CD4-positive, CD25-positive, alpha-beta regulatory T cell (primary cell): Measurements from ENCODE around the gene CRY2. TPM values are rescaled to one million over a fixed set of nuclear protein-coding genes. Genes with fewer than 3 reads are reported as not detected.
"Not testable (repeated sequence)": the region's sequence is repeated elsewhere in the genome, so short reads cannot be mapped to it uniquely, and the experiment has no call there.

Experiments used
- ATAC-seq, 2 donors: fragments of 150-1000 bp; cut with Tn5 transposase; one replicate each; pipeline ENCODE4 v1.10.0; 2021; ENCODE audit warnings: low read depth in 2 of 2, moderate number of reproducible peaks in 2 of 2, moderate library complexity in 1 of 2
- DNase-seq, 3 donors: peaks; one replicate each; pipeline versions ENCODE4 v3.0.0 to v3.0.0-alpha.2; 2012 to 2022; ENCODE audit warnings: mixed read lengths in 1 of 3
- H3K27ac ChIP-seq: one replicate; pipeline ENCODE4 v1.7.0; 2013; ENCODE audit warnings: mild to moderate bottlenecking, low read length; ENCODE audit not compliant: insufficient read depth, poor library complexity, severe bottlenecking
- H3K27me3 ChIP-seq: one replicate; pipeline ENCODE4 v1.7.0; 2013; ENCODE audit warnings: low read length; ENCODE audit not compliant: control insufficient read depth, insufficient read depth
- H3K36me3 ChIP-seq: one replicate; pipeline ENCODE4 v1.7.0; 2013; ENCODE audit warnings: mild to moderate bottlenecking, low read length, moderate library complexity; ENCODE audit not compliant: control insufficient read depth, insufficient read depth
- H3K4me1 ChIP-seq: 2 replicates; pipeline ENCODE4 v1.7.0; 2013; ENCODE audit warnings: mild to moderate bottlenecking, low read length; ENCODE audit not compliant: insufficient read depth, control insufficient read depth, poor library complexity, severe bottlenecking
- H3K4me3 ChIP-seq: one replicate; pipeline ENCODE4 v1.7.0; 2013; ENCODE audit warnings: low read depth, mild to moderate bottlenecking, low read length, moderate library complexity
- H3K9me3 ChIP-seq, 2 experiments: 1 replicate in 1 of 2; 2 replicates in 1 of 2; pipeline ENCODE4 v1.7.0; 2013; ENCODE audit warnings: low read length in 2 of 2, mild to moderate bottlenecking in 1 of 2, moderate library complexity in 1 of 2; ENCODE audit not compliant: control insufficient read depth in 2 of 2
- H3K27ac Mint-ChIP-seq, 3 donors: one replicate each; pipeline ENCODE4 v1.8.0; 2020 to 2022; ENCODE audit warnings: mild to moderate bottlenecking in 3 of 3, mixed read lengths in 3 of 3, moderate library complexity in 2 of 3
- H3K27me3 Mint-ChIP-seq: one replicate; pipeline ENCODE4 v1.8.0; 2022; ENCODE audit warnings: mild to moderate bottlenecking, mixed read lengths
- H3K36me3 Mint-ChIP-seq: one replicate; pipeline ENCODE4 v1.8.0; 2020; ENCODE audit warnings: mixed read lengths
- H3K4me1 Mint-ChIP-seq, 4 donors: one replicate each; pipeline ENCODE4 v1.8.0; 2020 to 2022; ENCODE audit warnings: mixed read lengths in 4 of 4, mild to moderate bottlenecking in 1 of 4
- H3K4me3 Mint-ChIP-seq, 4 donors: one replicate each; pipeline ENCODE4 v1.8.0; 2020 to 2022; ENCODE audit warnings: mild to moderate bottlenecking in 4 of 4, mixed read lengths in 4 of 4, moderate library complexity in 3 of 4
- H3K9me3 Mint-ChIP-seq, 7 donors: one replicate each; pipeline ENCODE4 v1.8.0; 2020 to 2022; ENCODE audit warnings: mixed read lengths in 7 of 7, mild to moderate bottlenecking in 3 of 7, moderate library complexity in 2 of 7
- polyA plus RNA-seq, 4 donors: library from polyadenylated mRNA; unstranded; fragments of 300-500 nt; fragmentation: Illumina TruSeq; gene quantifications; one replicate each; pipeline ENCODE4 v1.2.3, GENCODE V29; 2021
- total RNA-seq: library from RNA; stranded (reverse); gene quantifications from one replicate; pipeline ENCODE4 v1.2.3, GENCODE V29; 2022

The CRY2 gene
- total and polyA plus RNA-seq, 5 donors from 2014 or later, result 23.4 to 183 (median 27.8) TPM

GRCh38 chr11:45808427-45808826, 38.8 kb upstream of the CRY2 start:
- not testable (repeated sequence) for H3K4me3 ChIP-seq, ATAC-seq, H3K27me3 Mint-ChIP-seq, H3K27ac Mint-ChIP-seq, H3K27me3 ChIP-seq, H3K27ac ChIP-seq, DNase-seq, H3K9me3 Mint-ChIP-seq, H3K9me3 ChIP-seq
- Mint-ChIP-seq H3K4me3 (peak overlapping the region in 2 of 4 donors; percentile 27 to 99), H3K4me1 (peaks cover 10 to 54% (median 36%) of the 10 kb centered on the region in 4 donors), H3K36me3 (peaks cover 12% of the 10 kb centered on the region)
- H3K4me1 ChIP-seq, result peaks cover 46% of the 10 kb centered on the region
- H3K36me3 ChIP-seq, result peaks cover 20% of the 10 kb centered on the region

GRCh38 chr11:45809456-45810395, 37.5 kb upstream of the CRY2 start:
- DNase-seq, result no peak
- H3K4me3 ChIP-seq, result no peak overlapping the region
- H3K27me3 ChIP-seq, result no peaks in the 10 kb centered on the region
- H3K27ac ChIP-seq, result no peak overlapping the region
- no peak for ATAC-seq
- H3K36me3 ChIP-seq, result peaks cover 20% of the 10 kb centered on the region
- Mint-ChIP-seq H3K9me3 (no peaks in the 10 kb centered on the region), H3K4me3 (peak overlapping the region in 3 of 4 donors; percentile 59 to 99 (median 74)), H3K4me1 (peaks cover 10 to 51% (median 35%) of the 10 kb centered on the region in 4 donors), H3K27ac (peak overlapping the region; percentile 39 to 77 (median 56)), H3K27me3 (no peaks in the 10 kb centered on the region), H3K36me3 (peaks cover 12% of the 10 kb centered on the region)
- no peaks in the 10 kb centered on the region for H3K9me3 ChIP-seq
- H3K4me1 ChIP-seq, result peaks cover 35% of the 10 kb centered on the region

GRCh38 chr11:45810431-45811108, 36.7 kb upstream of the CRY2 start:
- Mint-ChIP-seq H3K9me3 (no peaks in the 10 kb centered on the region), H3K27me3 (no peaks in the 10 kb centered on the region), H3K4me3 (no peak overlapping the region), H3K4me1 (peaks cover 10 to 50% (median 34%) of the 10 kb centered on the region in 4 donors), H3K36me3 (peaks cover 12% of the 10 kb centered on the region), H3K27ac (peak overlapping the region; percentile 39 to 77 (median 56))
- Histone ChIP-seq H3K9me3 (no peaks in the 10 kb centered on the region), H3K36me3 (peaks cover 20% of the 10 kb centered on the region), H3K27me3 (no peaks in the 10 kb centered on the region), H3K4me1 (peaks cover 31% of the 10 kb centered on the region), H3K27ac (no peak overlapping the region), H3K4me3 (no peak overlapping the region)
- ATAC-seq, result no peak
- no peak for DNase-seq

GRCh38 chr11:45811109-45811435, 36.2 kb upstream of the CRY2 start:
- Mint-ChIP-seq H3K4me1 (peaks cover 10 to 45% (median 32%) of the 10 kb centered on the region in 4 donors), H3K27me3 (no peaks in the 10 kb centered on the region), H3K9me3 (no peaks in the 10 kb centered on the region), H3K36me3 (peaks cover 12% of the 10 kb centered on the region), H3K4me3 (no peak overlapping the region), H3K27ac (no peak overlapping the region)
- H3K27ac ChIP-seq, result no peak overlapping the region
- no peak for DNase-seq
- H3K4me3 ChIP-seq, result no peak overlapping the region
- no peaks in the 10 kb centered on the region for H3K27me3 ChIP-seq
- ATAC-seq, result no peak
- peaks cover 26% of the 10 kb centered on the region for H3K4me1 ChIP-seq
- H3K36me3 ChIP-seq, result peaks cover 20% of the 10 kb centered on the region
- H3K9me3 ChIP-seq, result no peaks in the 10 kb centered on the region

GRCh38 chr11:45811571-45812290, 35.5 kb upstream of the CRY2 start:
- ATAC-seq (no peak), DNase-seq (no peak)
- Histone ChIP-seq H3K9me3 (no peaks in the 10 kb centered on the region), H3K4me1 (peaks cover 20% of the 10 kb centered on the region), H3K27ac (no peak overlapping the region), H3K36me3 (peaks cover 20% of the 10 kb centered on the region), H3K4me3 (no peak overlapping the region), H3K27me3 (no peaks in the 10 kb centered on the region)
- Mint-ChIP-seq H3K36me3 (peaks cover 9% of the 10 kb centered on the region), H3K27me3 (no peaks in the 10 kb centered on the region), H3K9me3 (no peaks in the 10 kb centered on the region), H3K4me1 (peaks cover 10 to 38% (median 26%) of the 10 kb centered on the region in 4 donors), H3K27ac (peak overlapping the region in 1 of 3 donors; percentile 35), H3K4me3 (no peak overlapping the region)

- H3K36me3 Mint-ChIP-seq, result peaks cover 9% of the 10 kb centered on the region
- Histone ChIP-seq H3K27ac (no peak overlapping the region), H3K4me1 (peaks cover 8% of the 10 kb centered on the region), H3K27me3 (no peaks in the 10 kb centered on the region), H3K4me3 (no peak overlapping the region), H3K36me3 (peaks cover 17% of the 10 kb centered on the region), H3K9me3 (no peaks in the 10 kb centered on the region)
- H3K4me1 Mint-ChIP-seq, result peaks cover 15 to 27% (median 17%) of the 10 kb centered on the region in 4 donors
- H3K27ac Mint-ChIP-seq, result peak overlapping the region in 1 of 3 donors; percentile 65
- H3K4me3 Mint-ChIP-seq, result peak overlapping the region in 1 of 4 donors; percentile 17
- no peak for ATAC-seq
- H3K9me3 Mint-ChIP-seq, result no peaks in the 10 kb centered on the region
- no peak for DNase-seq
- H3K27me3 Mint-ChIP-seq, result no peaks in the 10 kb centered on the region
Measured at GRCh38 chr11:45812581-45813548, 34.4 kb upstream of the CRY2 start.

GRCh38 chr11:45815747-45816146, 31.5 kb upstream of the CRY2 start:
- Histone ChIP-seq H3K4me3 (no peak overlapping the region), H3K36me3 (peaks cover 13% of the 10 kb centered on the region), H3K4me1 (no peaks in the 10 kb centered on the region), H3K9me3 (no peaks in the 10 kb centered on the region), H3K27ac (no peak overlapping the region), H3K27me3 (no peaks in the 10 kb centered on the region)
- no peaks in the 10 kb centered on the region for H3K27me3 Mint-ChIP-seq
- peaks cover 0 to 5% (median 0%) of the 10 kb centered on the region in 4 donors for H3K4me1 Mint-ChIP-seq
- no peak overlapping the region for H3K4me3 Mint-ChIP-seq
- no peaks in the 10 kb centered on the region for H3K36me3 Mint-ChIP-seq
- H3K27ac Mint-ChIP-seq, result no peak overlapping the region
- DNase-seq (no peak), ATAC-seq (no peak)
- no peaks in the 10 kb centered on the region for H3K9me3 Mint-ChIP-seq
